GM19468 (cell line): ENCODE results near the gene DIAPH2.

Experiments used
- ATAC-seq: cut with Tn5 transposase; IDR thresholded peaks from one replicate; pipeline ENCODE4 v1.9.1; 2021; ENCODE audit warnings: mild to moderate bottlenecking, moderate library complexity, moderate number of reproducible peaks; ENCODE audit not compliant: unreplicated experiment; ENCODE audit errors: extremely low read depth

The DIAPH2 gene

GRCh38 chrX:97027384-97027922, 342.8 kb downstream of the DIAPH2 start:
- no peak for ATAC-seq

- ATAC-seq, result no peak
These were observed 345.8 kb downstream of the DIAPH2 start for GRCh38 chrX:97030463-97030862.

DNA sequence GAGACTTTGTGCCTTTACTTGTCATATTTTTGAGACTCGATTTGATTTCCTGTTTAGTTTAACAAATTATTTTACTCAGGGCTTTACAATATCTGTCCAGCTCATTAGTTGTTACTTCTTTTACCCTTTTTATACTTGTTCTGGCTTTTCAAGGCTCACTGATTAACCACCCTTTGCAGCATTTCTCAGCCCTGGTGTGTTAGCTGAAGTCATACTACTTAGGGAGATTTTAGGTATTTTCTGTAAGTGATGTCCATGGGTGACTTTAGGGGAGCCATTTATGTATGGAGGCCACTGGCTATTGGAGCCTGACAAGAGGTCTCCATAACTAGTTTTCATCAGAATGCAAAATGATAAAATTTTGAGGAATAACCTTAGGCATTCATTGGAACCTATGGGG, 346.3 kb downstream of the DIAPH2 start:
- ATAC-seq, result no peak

DNA sequence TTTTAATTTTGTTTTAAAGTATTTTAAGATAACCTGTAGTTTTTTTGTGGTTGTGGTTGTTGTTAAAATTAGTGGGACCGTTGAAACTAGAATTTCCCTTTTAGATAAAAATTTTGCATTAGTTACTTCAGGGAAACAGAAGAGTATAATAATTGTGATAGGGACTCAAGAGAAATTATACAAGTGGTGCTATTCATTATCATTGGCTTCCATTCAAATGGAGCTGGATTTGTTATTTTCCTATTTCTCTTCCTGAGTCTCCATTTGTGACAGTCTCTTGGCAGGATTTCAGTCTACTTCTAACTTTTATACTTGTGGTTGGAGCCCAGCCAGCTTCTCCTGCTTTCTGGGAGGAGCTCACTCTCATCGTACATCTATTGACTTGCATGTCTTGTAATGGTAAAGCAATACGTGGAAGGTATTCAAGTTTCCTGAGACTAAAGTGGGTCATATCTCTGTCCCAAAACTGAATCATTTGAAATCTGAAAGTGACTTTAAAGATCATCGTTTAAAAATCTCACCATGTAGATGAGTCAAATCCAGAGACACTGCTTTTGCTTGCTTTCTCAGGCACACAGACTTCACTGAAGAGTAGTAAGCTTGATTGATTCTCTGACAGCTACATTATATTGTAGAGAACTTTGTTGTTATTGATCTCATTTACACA, 354.9 kb downstream of the DIAPH2 start:
- ATAC-seq, result peak; percentile 87

- ATAC-seq, result no peak
These were observed 360.8 kb downstream of the DIAPH2 start for GRCh38 chrX:97045470-97045869.

DNA sequence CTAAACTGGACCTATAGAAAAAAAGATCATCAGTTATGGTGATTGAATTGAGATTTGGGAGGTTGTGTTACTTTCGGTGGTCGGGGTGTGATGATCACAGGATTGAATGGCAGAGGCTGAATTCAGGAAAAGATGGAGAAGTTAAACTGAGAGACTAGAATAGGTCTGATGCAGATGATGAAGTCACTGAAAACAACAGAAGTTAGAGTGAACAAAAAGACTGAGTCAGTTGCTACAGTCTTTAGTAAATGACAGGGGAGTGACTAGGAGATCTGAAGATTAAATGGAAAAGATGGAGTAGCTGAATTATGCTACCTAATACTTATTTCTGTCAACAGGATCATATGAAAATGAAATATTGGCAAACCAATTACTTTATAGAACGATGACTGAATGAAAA, 362.2 kb downstream of the DIAPH2 start:
- ATAC-seq, result no peak

- ATAC-seq, result no peak
These were observed 365.8 kb downstream of the DIAPH2 start for GRCh38 chrX:97050392-97050791.

DNA sequence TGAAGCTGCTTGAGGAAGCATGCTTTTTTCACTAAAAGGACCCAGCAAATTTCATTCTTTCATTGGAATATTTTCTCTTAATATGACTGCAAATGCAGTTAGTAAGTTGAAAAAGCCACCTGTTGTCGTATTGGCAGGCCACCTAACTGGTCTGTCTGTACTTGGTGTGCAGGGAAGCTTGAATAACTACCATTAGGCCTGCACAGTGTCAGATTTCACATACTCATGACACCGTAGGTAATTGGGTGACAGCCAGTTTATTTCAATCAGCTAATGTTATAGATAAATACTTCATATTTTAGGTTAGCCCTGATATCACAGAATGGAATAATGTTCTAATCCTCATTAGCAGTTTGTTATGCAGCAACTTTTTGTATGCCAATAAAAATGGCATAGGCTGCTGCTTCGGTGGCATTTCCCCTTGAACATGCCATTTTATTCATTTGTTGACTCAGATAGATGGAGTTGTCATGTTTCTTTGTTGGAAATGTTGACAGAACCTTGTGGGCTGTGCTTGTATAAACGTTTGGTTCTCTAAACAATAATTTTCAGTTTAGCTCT, 372.8 kb downstream of the DIAPH2 start:
- no peak for ATAC-seq

GRCh38 chrX:97060020-97060419, 375.4 kb downstream of the DIAPH2 start:
- ATAC-seq, result no peak

DNA sequence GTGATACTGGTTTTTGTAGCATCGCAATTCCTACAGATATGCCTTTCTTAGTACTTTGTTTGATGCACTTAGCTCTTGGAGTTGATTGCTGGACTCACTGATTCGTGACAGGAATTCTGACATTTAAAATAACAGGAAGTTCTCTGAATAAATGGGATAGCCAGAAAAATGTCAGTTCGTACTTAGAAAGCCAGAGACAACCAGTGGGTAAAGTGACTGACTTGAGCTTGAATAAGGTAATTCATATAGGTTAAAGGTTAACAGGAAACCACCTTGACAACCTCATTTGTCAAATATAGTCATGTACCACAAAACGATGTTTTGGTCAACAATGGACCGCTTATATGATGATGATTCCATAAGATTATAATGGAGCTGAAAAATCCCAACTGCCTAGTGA, 380.4 kb downstream of the DIAPH2 start:
- no peak for ATAC-seq

- ATAC-seq, result no peak
These were observed 381.3 kb downstream of the DIAPH2 start for GRCh38 chrX:97065973-97066372.

GRCh38 chrX:97066381-97066780, 381.7 kb downstream of the DIAPH2 start:
- ATAC-seq, result no peak

GRCh38 chrX:97070346-97070745, 385.7 kb downstream of the DIAPH2 start:
- no peak for ATAC-seq

DNA sequence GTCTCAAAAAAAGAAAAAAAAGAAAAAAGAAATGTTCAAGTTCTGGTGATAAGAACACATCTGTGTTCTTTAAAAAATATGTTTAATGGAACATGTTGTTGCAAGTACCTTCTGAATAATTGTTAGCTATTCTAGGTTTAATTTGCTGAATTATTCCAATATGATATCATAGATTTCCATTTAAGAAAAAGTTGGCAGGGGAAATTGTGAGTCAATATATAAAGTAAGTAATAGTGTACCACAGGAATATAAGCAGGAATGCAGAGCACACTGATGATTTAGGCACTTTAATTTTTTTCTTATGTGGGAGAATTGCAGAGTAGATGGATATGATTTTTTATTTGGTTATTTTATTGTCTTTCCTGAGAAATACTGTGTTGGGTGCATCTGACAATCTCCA, 389.8 kb downstream of the DIAPH2 start:
- no peak for ATAC-seq

DNA sequence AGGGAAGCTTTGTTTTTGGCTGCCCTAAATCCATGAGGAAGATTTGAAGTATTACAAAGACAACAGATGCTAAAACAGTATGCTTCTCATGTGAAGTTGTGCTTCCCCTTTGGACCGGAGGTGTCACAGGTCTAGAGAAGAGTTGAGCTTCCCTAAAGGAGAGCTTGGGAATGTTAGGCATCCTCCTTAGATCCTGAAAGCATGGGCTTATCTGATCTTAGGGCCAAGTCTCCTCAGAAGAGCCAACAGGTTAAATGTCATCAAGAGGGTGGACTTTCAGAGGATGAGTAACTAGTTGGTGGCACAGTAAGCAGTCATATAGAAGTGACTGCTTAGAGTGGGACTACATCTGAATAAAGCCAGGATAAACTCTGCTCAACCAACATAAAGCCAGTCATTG, 404.5 kb downstream of the DIAPH2 start:
- no peak for ATAC-seq

GRCh38 chrX:97096385-97096784, 411.7 kb downstream of the DIAPH2 start:
- no peak for ATAC-seq

GRCh38 chrX:97102938-97103337, 418.3 kb downstream of the DIAPH2 start:
- ATAC-seq, result no peak

DNA sequence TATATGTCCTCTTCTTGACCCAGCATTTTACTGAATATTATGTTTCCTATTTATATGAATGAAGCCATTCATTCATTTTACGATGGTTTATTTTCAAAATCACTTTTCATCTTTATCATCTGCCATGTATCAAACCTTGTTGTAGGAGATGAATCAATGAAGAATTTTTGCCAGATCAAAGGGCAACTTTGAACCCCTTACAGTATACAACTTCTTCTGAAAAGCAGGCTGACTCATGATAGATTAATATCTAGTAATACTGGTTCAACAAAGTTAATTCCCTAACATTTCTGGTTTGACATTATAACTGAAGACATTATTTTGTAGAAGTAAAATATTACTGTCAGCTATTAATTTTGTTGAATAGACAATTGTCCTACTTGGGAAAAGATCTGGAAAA, 425.1 kb downstream of the DIAPH2 start:
- ATAC-seq, result no peak

GRCh38 chrX:97117572-97117971, 432.9 kb downstream of the DIAPH2 start:
- ATAC-seq, result no peak

GRCh38 chrX:97119474-97120109, 434.9 kb downstream of the DIAPH2 start:
- ATAC-seq, result no peak

DNA sequence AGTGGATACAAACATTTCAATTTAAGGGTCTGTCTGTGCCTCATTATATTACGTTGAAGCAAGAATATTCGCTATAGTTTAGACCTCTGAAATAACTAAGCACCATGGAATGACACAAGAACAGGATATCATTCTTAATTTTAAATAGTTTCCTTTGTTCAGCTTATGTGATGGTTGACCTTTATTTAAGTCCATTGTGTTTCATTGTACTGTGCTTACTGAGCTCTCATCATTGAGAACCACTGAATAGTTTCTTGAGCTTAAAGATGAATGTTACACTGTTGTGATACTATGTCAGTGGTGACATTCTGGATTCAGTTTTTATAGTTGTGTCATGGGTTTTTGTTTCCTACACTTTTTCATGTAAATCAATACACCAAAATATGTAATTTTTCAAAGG, 438.4 kb downstream of the DIAPH2 start:
- no peak for ATAC-seq

DNA sequence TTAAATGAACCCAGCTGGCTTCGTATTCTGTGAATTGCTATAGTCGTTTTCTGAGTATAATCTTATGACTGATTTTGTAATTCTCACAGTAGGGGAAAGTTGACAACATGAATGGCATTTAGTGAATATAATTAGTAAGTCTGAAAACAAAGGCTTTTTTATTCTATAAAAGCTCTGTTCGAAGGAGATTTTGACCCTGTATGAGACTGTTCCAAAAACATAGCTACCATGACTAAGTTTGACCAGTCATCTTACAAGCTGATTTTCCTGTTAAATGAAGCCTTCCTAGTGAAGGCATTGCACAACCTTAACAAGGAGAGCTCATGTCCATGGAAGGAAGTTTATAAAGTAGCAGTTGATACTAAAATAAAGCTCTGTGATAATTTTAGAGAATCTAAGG, 441.4 kb downstream of the DIAPH2 start:
- no peak for ATAC-seq
